Nephron (organoid): Measurements from ENCODE around the gene AGAP1.
A peak's percentile ranks its signal among the peaks of the same experiment; 100 is the strongest.

ENCODE experiments used
- H3K27ac Mint-ChIP-seq, 3 experiments: 2 replicates each; pipeline ENCODE4 v1.8.0; 2020; ENCODE audit warnings: mixed read lengths in 3 of 3, mild to moderate bottlenecking in 2 of 3, moderate library complexity in 1 of 3
- H3K27me3 Mint-ChIP-seq: 2 replicates; pipeline ENCODE4 v1.8.0; 2021; ENCODE audit warnings: low read depth, mild to moderate bottlenecking, moderate library complexity, mixed read lengths
- H3K36me3 Mint-ChIP-seq: 2 replicates; pipeline ENCODE4 v1.8.0; 2020; ENCODE audit warnings: low read depth, mixed read lengths
- H3K4me1 Mint-ChIP-seq: 2 replicates; pipeline ENCODE4 v1.8.0; 2020; ENCODE audit warnings: mixed read lengths
- H3K4me3 Mint-ChIP-seq, 3 experiments: 2 replicates each; pipeline ENCODE4 v1.8.0; 2020; ENCODE audit warnings: mild to moderate bottlenecking in 3 of 3, mixed read lengths in 3 of 3, moderate library complexity in 2 of 3
- H3K9me3 Mint-ChIP-seq: 2 replicates; pipeline ENCODE4 v1.8.0; 2020; ENCODE audit warnings: mixed read lengths
- CTCF ChIP-seq, 3 experiments: fragments of 200-600 bp; sonication (generic); IDR thresholded peaks; one replicate each; pipeline ENCODE4 v1.5.0; 2021; ENCODE audit warnings: antibody characterized with exemption in 3 of 3; ENCODE audit not compliant: unreplicated experiment in 3 of 3

AGAP1 gene

GRCh38 chr2:236105955-236106607 lies 612.2 kb downstream of the AGAP1 start:
- Mint-ChIP-seq H3K27me3 (peaks cover 3% of the 10 kb centered on the region), H3K9me3 (no peaks in the 10 kb centered on the region), H3K27ac (no peak overlapping the region), H3K4me3 (no peak overlapping the region), H3K36me3 (no peaks in the 10 kb centered on the region), H3K4me1 (peaks cover 27% of the 10 kb centered on the region)
- TF ChIP-seq CTCF (IDR thresholded peaks at IDR 0.05; ENCODE audit: unreplicated experiment in 3 of 3): no peak

GRCh38 chr2:236106761-236107160 lies 612.9 kb downstream of the AGAP1 start:
- Mint-ChIP-seq H3K4me3 (no peak overlapping the region), H3K27me3 (peaks cover 3% of the 10 kb centered on the region), H3K27ac (no peak overlapping the region), H3K9me3 (no peaks in the 10 kb centered on the region), H3K4me1 (peaks cover 27% of the 10 kb centered on the region), H3K36me3 (no peaks in the 10 kb centered on the region)
- no peak for TF ChIP-seq CTCF (IDR thresholded peaks at IDR 0.05; ENCODE audit: unreplicated experiment in 3 of 3)

GRCh38 chr2:236107536-236107935 lies 613.7 kb downstream of the AGAP1 start:
- Mint-ChIP-seq H3K4me3 (peak overlapping the region in 2 of 3 experiments; percentile 48 to 61), H3K9me3 (no peaks in the 10 kb centered on the region), H3K36me3 (no peaks in the 10 kb centered on the region), H3K4me1 (peaks cover 30% of the 10 kb centered on the region), H3K27ac (peak overlapping the region in 2 of 3 experiments; percentile 67 to 82), H3K27me3 (peaks cover 8% of the 10 kb centered on the region)
- TF ChIP-seq CTCF (IDR thresholded peaks at IDR 0.05; ENCODE audit: unreplicated experiment in 3 of 3): no peak

- no peaks in the 10 kb centered on the region for H3K9me3 Mint-ChIP-seq
- peak overlapping the region; percentile 33 to 61 (median 48) for H3K4me3 Mint-ChIP-seq
- H3K36me3 Mint-ChIP-seq: no peaks in the 10 kb centered on the region
- H3K27ac Mint-ChIP-seq: peak overlapping the region; percentile 23 to 82 (median 67)
- H3K27me3 Mint-ChIP-seq: peaks cover 12% of the 10 kb centered on the region
- no peak for TF ChIP-seq CTCF (IDR thresholded peaks at IDR 0.05; ENCODE audit: unreplicated experiment in 3 of 3)
- peaks cover 35% of the 10 kb centered on the region for H3K4me1 Mint-ChIP-seq
Observed at GRCh38 chr2:236107942-236108625, 614.2 kb downstream of the AGAP1 start.

- H3K27me3 Mint-ChIP-seq: peaks cover 12% of the 10 kb centered on the region
- no peaks in the 10 kb centered on the region for H3K36me3 Mint-ChIP-seq
- peaks cover 35% of the 10 kb centered on the region for H3K4me1 Mint-ChIP-seq
- H3K27ac Mint-ChIP-seq: peak overlapping the region in 2 of 3 experiments; percentile 23 to 82
- TF ChIP-seq CTCF (IDR thresholded peaks at IDR 0.05; ENCODE audit: unreplicated experiment in 3 of 3): no peak
- no peaks in the 10 kb centered on the region for H3K9me3 Mint-ChIP-seq
- peak overlapping the region in 1 of 3 experiments; percentile 3 for H3K4me3 Mint-ChIP-seq
Observed at GRCh38 chr2:236109061-236109460, 615.2 kb downstream of the AGAP1 start.
